HepG2 (cell line): ENCODE measurements around the gene GLTPD2. TPM values are rescaled to one million over a fixed set of nuclear protein-coding genes. Genes with fewer than 3 reads are reported as not detected.

Source experiments
- ATAC-seq: fragments of 200-7000 bp; cut with Tn5 transposase; 3 replicates; pipeline ENCODE4 v1.9.1; 2020; ENCODE audit warnings: mild to moderate bottlenecking, moderate library complexity
- BruUV-seq: library from RNA; stranded (reverse); fragments of 400-500 nt; replicated peaks from 2 replicates; lab custom pipeline; 2021; lab: Mats Ljungman, UMichigan
- CTCF ChIA-PET: fragments of 300-600 bp; formaldehyde crosslinking; extraction: SDS; loops from one replicate; lab custom pipeline; 2021; ENCODE audit warnings: low total read pairs, inconsistent platforms, low intra/inter-chr PET ratio; lab: Yijun Ruan, JAX
- POLR2A ChIA-PET: fragments of 350-600 bp; sonication (Branson Sonifier 250); formaldehyde crosslinking; loops from one replicate; lab custom pipeline; 2020; ENCODE audit warnings: antibody characterized with exemption, inconsistent platforms; lab: Yijun Ruan, JAX
- DNase-seq: peaks from one replicate; pipeline ENCODE4 v3.0.0-alpha.2; 2015; ENCODE audit warnings: low spot score
- FAIRE-seq: peaks from 3 replicates; lab custom pipeline; 2011; peaks lifted over from hg19 to GRCh38; lab: Jason Lieb, UNC
- H2AFZ ChIP-seq: one replicate; pipeline ENCODE4 v1.6.1; 2011; ENCODE audit warnings: low read length, inconsistent platforms
- H3K27ac ChIP-seq: fragments of 300-600 bp; 3 replicates; pipeline ENCODE4 v1.8.0; 2011; ENCODE audit warnings: mixed run types, mild to moderate bottlenecking, mixed read lengths, low read length, inconsistent platforms; ENCODE audit not compliant: insufficient read depth; ENCODE audit errors: extremely low read length
- H3K27me3 ChIP-seq, 2 experiments: fragments of 200-600 bp in 1 of 2; 2 replicates in 1 of 2; 3 replicates in 1 of 2; pipeline versions ENCODE4 v1.6.0 to v1.8.0; 2011; ENCODE audit warnings: low read length in 2 of 2, mild to moderate bottlenecking in 2 of 2, moderate library complexity in 2 of 2, inconsistent platforms in 1 of 2; ENCODE audit not compliant: insufficient read depth in 2 of 2, control insufficient read depth in 1 of 2
- H3K36me3 ChIP-seq, 2 experiments: fragments of 200-600 bp in 1 of 2; replicated peaks in 1 of 2; 2 replicates in 1 of 2; 3 replicates in 1 of 2; pipeline versions ENCODE4 v1.5.1 to v1.8.0; 2011; ENCODE audit warnings: low read length in 2 of 2, inconsistent platforms in 1 of 2; ENCODE audit not compliant: insufficient read depth in 2 of 2, control insufficient read depth in 1 of 2
- H3K4me1 ChIP-seq: 2 replicates; pipeline ENCODE4 v1.5.1; 2012; ENCODE audit warnings: low read length, inconsistent platforms; ENCODE audit not compliant: insufficient read depth
- H3K4me2 ChIP-seq: 2 replicates; pipeline ENCODE4 v1.6.0; 2011; ENCODE audit warnings: low read depth, low read length, inconsistent platforms
- H3K4me3 ChIP-seq, 3 experiments: fragments of 200-600 bp in 1 of 3; sonication (generic), shearing (Covaris generic) in 1 of 3; replicated peaks in 1 of 3; 2 replicates each; pipeline ENCODE4 v1.5.1; 2011 to 2016; ENCODE audit warnings: low read length in 3 of 3, inconsistent platforms in 2 of 3, low read depth in 2 of 3, mild to moderate bottlenecking in 2 of 3, control low read depth in 1 of 3, mixed read lengths in 1 of 3; ENCODE audit not compliant: insufficient read depth in 1 of 3
- H3K79me2 ChIP-seq: one replicate; pipeline ENCODE4 v1.6.1; 2011; ENCODE audit warnings: low read length, inconsistent platforms; ENCODE audit not compliant: insufficient read depth
- H3K9ac ChIP-seq: 2 replicates; pipeline ENCODE4 v1.6.0; 2011; ENCODE audit warnings: mild to moderate bottlenecking, low read depth, low read length, inconsistent platforms; ENCODE audit not compliant: insufficient read depth
- H3K9me3 ChIP-seq: 2 replicates; pipeline ENCODE4 v1.5.1; 2012; ENCODE audit warnings: mild to moderate bottlenecking, low read length
- H4K20me1 ChIP-seq: 2 replicates; pipeline ENCODE4 v1.6.0; 2011; ENCODE audit warnings: inconsistent platforms, mild to moderate bottlenecking, low read length, moderate library complexity; ENCODE audit not compliant: insufficient read depth
- ARNTL ChIP-seq: sonication (generic); formaldehyde crosslinking; IDR thresholded peaks from 2 replicates; pipeline ENCODE4 v1.4.0; 2020; ENCODE audit warnings: mild to moderate bottlenecking, missing genetic modification reagents
- HOXA7 ChIP-seq: sonication (generic); formaldehyde crosslinking; IDR thresholded peaks from 2 replicates; pipeline ENCODE4 v1.8.1; 2022; ENCODE audit warnings: mild to moderate bottlenecking, missing genetic modification reagents, moderate library complexity
- HOXD1 ChIP-seq: sonication (generic); formaldehyde crosslinking; IDR thresholded peaks from 2 replicates; pipeline ENCODE4 v1.5.0; 2020; ENCODE audit warnings: missing genetic modification reagents
- NR1H2 ChIP-seq: sonication (generic); formaldehyde crosslinking; IDR thresholded peaks from 2 replicates; pipeline ENCODE4 v1.8.1; 2022; ENCODE audit warnings: low read depth, missing genetic modification reagents, borderline replicate concordance
- RXRA ChIP-seq: sonication (generic); formaldehyde crosslinking; IDR thresholded peaks from 2 replicates; pipeline ENCODE4 v1.5.1; 2020; ENCODE audit warnings: missing genetic modification reagents
- YEATS4 ChIP-seq: sonication (generic); formaldehyde crosslinking; IDR thresholded peaks from 2 replicates; pipeline ENCODE4 v1.4.0; 2020; ENCODE audit warnings: missing genetic modification reagents, borderline replicate concordance
- WGBS: methylation state at CpG from one replicate; pipeline ENCODE4 v1.1.6; 2017; ENCODE audit warnings: low lambda C conversion rate; 5-methylcytosine and 5-hydroxymethylcytosine counted together
- in situ Hi-C: cut with HindIII; loops from 2 replicates; pipeline ENCODE4 v1.10.0; 2017; ENCODE audit warnings: low pct_unique_long_range_greater_than_20kb; ENCODE audit not compliant: extremely low pct_ligation_motif_present
- intact Hi-C: fragments of 100-400 bp; cut with micrococcal nuclease; formaldehyde crosslinking; loops from one replicate; pipeline ENCODE4 v1.10.0; 2022; ENCODE audit not compliant: unreplicated experiment
- polyA plus RNA-seq, 8 experiments: library from polyadenylated mRNA; depleted of rRNA in 3 of 8; stranded (reverse) in 7 of 8; unstranded in 1 of 8; fragments of >200 nt; fragmentation: Illumina TruSeq in 4 of 8; extraction: Trizol in 4 of 8; gene quantifications; 2 replicates each; pipeline versions ENCODE4 v1.2.1 to v1.2.3, GENCODE V29; 2011 to 2016; ENCODE audit warnings: low read depth in 4 of 8, missing spikeins in 1 of 8, mixed read lengths in 1 of 8; ENCODE audit not compliant: insufficient read depth in 1 of 8
- total RNA-seq, 5 experiments: library from RNA; depleted of rRNA; stranded (reverse); fragments of >200 nt; fragmentation: Illumina TruSeq; extraction: Trizol; gene quantifications; 2 replicates each; pipeline ENCODE4 v1.2.3, GENCODE V29; 2016; ENCODE audit warnings: low read depth in 1 of 5
- TF ChIP-seq, protein P1 (sequence below): sonication (generic); formaldehyde crosslinking; conservative IDR thresholded peaks from 2 replicates; pipeline ENCODE4 v1.4.0; 2020; ENCODE audit warnings: missing genetic modification reagents
- TF ChIP-seq, protein P2 (sequence below): sonication (generic); formaldehyde crosslinking; IDR thresholded peaks from 2 replicates; pipeline ENCODE4 v1.4.0; 2020; ENCODE audit warnings: missing genetic modification reagents, mild to moderate bottlenecking, borderline replicate concordance
- TF ChIP-seq, protein P3 (sequence below): sonication (generic); formaldehyde crosslinking; IDR thresholded peaks from 2 replicates; pipeline ENCODE4 v1.5.1; 2020; ENCODE audit warnings: missing genetic modification reagents, mild to moderate bottlenecking, borderline replicate concordance

Gene GLTPD2
- total and polyA plus RNA-seq, 2 of the 13 experiments (the other 11 are each of a cell fraction or from before 2014, with no cell fraction given): 7.5 to 12.9 TPM

DNA sequence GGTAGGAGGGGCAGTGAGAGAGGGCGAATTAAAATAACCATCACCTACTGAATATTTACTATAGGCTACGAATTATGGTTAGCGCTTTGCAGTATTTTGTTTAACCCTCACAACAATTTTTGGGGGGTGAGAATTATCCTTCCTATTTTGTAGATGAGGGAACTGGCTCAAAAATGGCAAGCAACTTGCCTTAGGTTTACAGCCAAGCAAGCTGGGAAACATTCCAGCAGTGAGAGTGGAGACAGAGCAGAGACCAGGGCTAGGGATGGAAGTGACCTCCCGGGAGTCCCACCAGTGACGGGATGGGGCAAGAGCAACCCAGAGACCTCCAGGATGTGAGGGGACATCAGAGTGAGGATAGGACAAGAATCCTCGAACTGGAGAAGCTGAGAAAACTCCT lies 2.2 kb upstream of the GLTPD2 start:
- 82% methylated on average over 6 of the region's 6 CpGs for WGBS
- no peak for DNase-seq
- H3K36me3 ChIP-seq: peaks cover 5 to 8% of the 10 kb centered on the region in 2 experiments; a peak in 4 of 5 replicates
- no TSS peak for BruUV-seq
- POLR2A ChIA-PET: interaction anchor here (1.2 to 6.4 kb wide), 4 partner anchors 10 to 77 kb away, joined by 3 to 317 read pairs (median 64); partner anchors contain the start of genes ARRB2, PSMB6 and TM4SF5
- H3K4me2 ChIP-seq: no peak overlapping the region
- no peak for FAIRE-seq
- in situ Hi-C loops (loop anchor here (10.0 kb wide), 1 partner anchor 52 kb away; the partner anchor contains the start of genes CXCL16, MED11 and ZMYND15), intact Hi-C loops (no loop called here)
- peaks cover 28% of the 10 kb centered on the region for H3K4me1 ChIP-seq
- H3K27me3 ChIP-seq: no peaks in the 10 kb centered on the region; a peak in 1 of 5 replicates
- no peak overlapping the region for H2AFZ ChIP-seq
- H4K20me1 ChIP-seq: no peaks in the 10 kb centered on the region
- no peaks in the 10 kb centered on the region for H3K9me3 ChIP-seq
- peak overlapping the region; percentile 96 for H3K27ac ChIP-seq
- H3K79me2 ChIP-seq: peaks cover 15% of the 10 kb centered on the region
- peak overlapping the region; percentile 34; the same call in 1 of the 2 replicates for H3K9ac ChIP-seq
- CTCF ChIA-PET: interaction anchor here (1.3 kb wide), 1 partner anchor 100 kb away, joined by 4 read pairs; no protein-coding TSS in a partner anchor
- H3K4me3 ChIP-seq: no peak overlapping the region
- TF ChIP-seq, protein P1, sequence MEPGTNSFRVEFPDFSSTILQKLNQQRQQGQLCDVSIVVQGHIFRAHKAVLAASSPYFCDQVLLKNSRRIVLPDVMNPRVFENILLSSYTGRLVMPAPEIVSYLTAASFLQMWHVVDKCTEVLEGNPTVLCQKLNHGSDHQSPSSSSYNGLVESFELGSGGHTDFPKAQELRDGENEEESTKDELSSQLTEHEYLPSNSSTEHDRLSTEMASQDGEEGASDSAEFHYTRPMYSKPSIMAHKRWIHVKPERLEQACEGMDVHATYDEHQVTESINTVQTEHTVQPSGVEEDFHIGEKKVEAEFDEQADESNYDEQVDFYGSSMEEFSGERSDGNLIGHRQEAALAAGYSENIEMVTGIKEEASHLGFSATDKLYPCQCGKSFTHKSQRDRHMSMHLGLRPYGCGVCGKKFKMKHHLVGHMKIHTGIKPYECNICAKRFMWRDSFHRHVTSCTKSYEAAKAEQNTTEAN (CRISPR knock-in tag): no peak
- TF ChIP-seq HOXD1 (CRISPR knock-in tag) (no peak), HOXA7 (no peak), ARNTL (no peak), YEATS4 (CRISPR knock-in tag) (no peak), RXRA (CRISPR knock-in tag) (no peak), NR1H2 (CRISPR knock-in tag) (no peak)
- TF ChIP-seq, protein P2, sequence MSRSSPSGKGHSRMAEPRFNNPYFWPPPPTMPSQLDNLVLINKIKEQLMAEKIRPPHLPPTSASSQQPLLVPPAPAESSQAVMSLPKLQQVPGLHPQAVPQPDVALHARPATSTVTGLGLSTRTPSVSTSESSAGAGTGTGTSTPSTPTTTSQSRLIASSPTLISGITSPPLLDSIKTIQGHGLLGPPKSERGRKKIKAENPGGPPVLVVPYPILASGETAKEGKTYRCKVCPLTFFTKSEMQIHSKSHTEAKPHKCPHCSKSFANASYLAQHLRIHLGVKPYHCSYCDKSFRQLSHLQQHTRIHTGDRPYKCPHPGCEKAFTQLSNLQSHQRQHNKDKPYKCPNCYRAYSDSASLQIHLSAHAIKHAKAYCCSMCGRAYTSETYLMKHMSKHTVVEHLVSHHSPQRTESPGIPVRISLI (CRISPR knock-in tag): no peak
- TF ChIP-seq, protein P3, sequence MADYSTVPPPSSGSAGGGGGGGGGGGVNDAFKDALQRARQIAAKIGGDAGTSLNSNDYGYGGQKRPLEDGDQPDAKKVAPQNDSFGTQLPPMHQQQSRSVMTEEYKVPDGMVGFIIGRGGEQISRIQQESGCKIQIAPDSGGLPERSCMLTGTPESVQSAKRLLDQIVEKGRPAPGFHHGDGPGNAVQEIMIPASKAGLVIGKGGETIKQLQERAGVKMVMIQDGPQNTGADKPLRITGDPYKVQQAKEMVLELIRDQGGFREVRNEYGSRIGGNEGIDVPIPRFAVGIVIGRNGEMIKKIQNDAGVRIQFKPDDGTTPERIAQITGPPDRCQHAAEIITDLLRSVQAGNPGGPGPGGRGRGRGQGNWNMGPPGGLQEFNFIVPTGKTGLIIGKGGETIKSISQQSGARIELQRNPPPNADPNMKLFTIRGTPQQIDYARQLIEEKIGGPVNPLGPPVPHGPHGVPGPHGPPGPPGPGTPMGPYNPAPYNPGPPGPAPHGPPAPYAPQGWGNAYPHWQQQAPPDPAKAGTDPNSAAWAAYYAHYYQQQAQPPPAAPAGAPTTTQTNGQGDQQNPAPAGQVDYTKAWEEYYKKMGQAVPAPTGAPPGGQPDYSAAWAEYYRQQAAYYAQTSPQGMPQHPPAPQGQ (CRISPR knock-in tag): no peak
- no peak for ATAC-seq
